MM.1S (cell line): ENCODE measurements around the gene ABHD17B.

Experiments
- DNase-seq: peaks from one replicate; pipeline ENCODE4 v3.0.0-alpha.2; 2015
- H2AFZ ChIP-seq: fragments of 300-600 bp; sonication (generic); 2 replicates; pipeline ENCODE4 v1.6.0; 2016; ENCODE audit warnings: antibody characterized with exemption, low read length
- H3F3A ChIP-seq: fragments of 300-600 bp; sonication (generic); 2 replicates; pipeline ENCODE4 v1.6.1; 2016; ENCODE audit warnings: mild to moderate bottlenecking, antibody characterized with exemption, low read length, moderate library complexity, mixed read lengths; ENCODE audit not compliant: insufficient read depth
- H3K27ac ChIP-seq: fragments of 300-600 bp; sonication (generic); 2 replicates; pipeline ENCODE4 v1.5.1; 2016; ENCODE audit warnings: mild to moderate bottlenecking, low read length
- H3K27me3 ChIP-seq: fragments of 300-600 bp; sonication (generic); replicated peaks from 2 replicates; pipeline ENCODE4 v1.6.0; 2016; ENCODE audit warnings: low read length; ENCODE audit not compliant: insufficient read depth
- H3K36me3 ChIP-seq: fragments of 300-600 bp; sonication (generic); replicated peaks from 2 replicates; pipeline ENCODE4 v1.6.1; 2016; ENCODE audit warnings: mild to moderate bottlenecking, low read length, mixed read lengths; ENCODE audit not compliant: insufficient read depth
- H3K4me1 ChIP-seq: fragments of 300-600 bp; sonication (generic); 2 replicates; pipeline ENCODE4 v1.6.1; 2016; ENCODE audit warnings: low read length, mixed read lengths
- H3K4me2 ChIP-seq: fragments of 300-600 bp; sonication (generic); 2 replicates; pipeline ENCODE4 v1.6.0; 2016; ENCODE audit warnings: low read depth, low read length
- H3K4me3 ChIP-seq: fragments of 300-600 bp; sonication (generic); 2 replicates; pipeline ENCODE4 v1.5.1; 2016; ENCODE audit warnings: low read length, mixed read lengths
- H3K79me2 ChIP-seq: fragments of 300-600 bp; sonication (generic); 2 replicates; pipeline ENCODE4 v1.6.1; 2016; ENCODE audit warnings: mixed run types, low read length, mixed read lengths
- H3K9ac ChIP-seq: fragments of 300-600 bp; sonication (generic); 2 replicates; pipeline ENCODE4 v1.6.1; 2016; ENCODE audit warnings: low read length, mixed read lengths
- H3K9me2 ChIP-seq: fragments of 300-600 bp; sonication (generic); replicated peaks from 2 replicates; pipeline ENCODE4 v1.6.1; 2016; ENCODE audit warnings: mild to moderate bottlenecking, low read length, mixed read lengths; ENCODE audit not compliant: insufficient read depth
- H3K9me3 ChIP-seq: fragments of 300-600 bp; sonication (generic); replicated peaks from 2 replicates; pipeline ENCODE4 v1.6.1; 2016; ENCODE audit warnings: mild to moderate bottlenecking, low read length, mixed read lengths; ENCODE audit not compliant: insufficient read depth
- H4K20me1 ChIP-seq: fragments of 300-600 bp; sonication (generic); 2 replicates; pipeline ENCODE4 v1.6.1; 2016; ENCODE audit warnings: mild to moderate bottlenecking, low read length, moderate library complexity, mixed read lengths; ENCODE audit not compliant: insufficient read depth
- EZH2 ChIP-seq: fragments of 300-600 bp; sonication (generic); optimal IDR thresholded peaks from 2 replicates; pipeline ENCODE3; 2017; ENCODE audit warnings: low read depth, mild to moderate bottlenecking, antibody characterized with exemption, low read length, mixed read lengths
- EZH2phosphoT487 ChIP-seq: fragments of 300-600 bp; sonication (generic); IDR thresholded peaks from 2 replicates; pipeline ENCODE4 v1.6.1; 2018; ENCODE audit warnings: antibody characterized with exemption, low read length
- TF ChIP-seq, protein P1 (sequence below): fragments of 300-600 bp; sonication (generic); IDR thresholded peaks from 2 replicates; pipeline ENCODE4 v1.5.1; 2016; ENCODE audit warnings: antibody characterized with exemption, low read length, mixed read lengths

The ABHD17B gene

GRCh38 chr9:71928806-71929205, 17.8 kb upstream of the ABHD17B start:
- no peak for DNase-seq
- Histone ChIP-seq H3K9me3 (no peaks in the 10 kb centered on the region), H3K4me3 (no peak overlapping the region), H3K36me3 (no peaks in the 10 kb centered on the region), H3K27ac (no peak overlapping the region), H2AFZ (no peak overlapping the region), H3F3A (no peaks in the 10 kb centered on the region), H4K20me1 (no peaks in the 10 kb centered on the region), H3K27me3 (no peaks in the 10 kb centered on the region), H3K9me2 (no peaks in the 10 kb centered on the region), H3K79me2 (peaks cover 60% of the 10 kb centered on the region), H3K4me1 (peaks cover 10% of the 10 kb centered on the region; the same call in 1 of the 2 replicates), H3K9ac (no peak overlapping the region), H3K4me2 (no peak overlapping the region)
- TF ChIP-seq, protein P1, sequence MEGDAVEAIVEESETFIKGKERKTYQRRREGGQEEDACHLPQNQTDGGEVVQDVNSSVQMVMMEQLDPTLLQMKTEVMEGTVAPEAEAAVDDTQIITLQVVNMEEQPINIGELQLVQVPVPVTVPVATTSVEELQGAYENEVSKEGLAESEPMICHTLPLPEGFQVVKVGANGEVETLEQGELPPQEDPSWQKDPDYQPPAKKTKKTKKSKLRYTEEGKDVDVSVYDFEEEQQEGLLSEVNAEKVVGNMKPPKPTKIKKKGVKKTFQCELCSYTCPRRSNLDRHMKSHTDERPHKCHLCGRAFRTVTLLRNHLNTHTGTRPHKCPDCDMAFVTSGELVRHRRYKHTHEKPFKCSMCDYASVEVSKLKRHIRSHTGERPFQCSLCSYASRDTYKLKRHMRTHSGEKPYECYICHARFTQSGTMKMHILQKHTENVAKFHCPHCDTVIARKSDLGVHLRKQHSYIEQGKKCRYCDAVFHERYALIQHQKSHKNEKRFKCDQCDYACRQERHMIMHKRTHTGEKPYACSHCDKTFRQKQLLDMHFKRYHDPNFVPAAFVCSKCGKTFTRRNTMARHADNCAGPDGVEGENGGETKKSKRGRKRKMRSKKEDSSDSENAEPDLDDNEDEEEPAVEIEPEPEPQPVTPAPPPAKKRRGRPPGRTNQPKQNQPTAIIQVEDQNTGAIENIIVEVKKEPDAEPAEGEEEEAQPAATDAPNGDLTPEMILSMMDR = no peak
- TF ChIP-seq EZH2phosphoT487 (no peak), EZH2 (no peak)

GRCh38 chr9:71928376-71928775, 17.4 kb upstream of the ABHD17B start:
- Histone ChIP-seq H4K20me1 (no peaks in the 10 kb centered on the region), H3K9me3 (no peaks in the 10 kb centered on the region), H3K27me3 (no peaks in the 10 kb centered on the region), H2AFZ (no peak overlapping the region), H3K27ac (no peak overlapping the region), H3K4me1 (peaks cover 10% of the 10 kb centered on the region; the same call in 1 of the 2 replicates), H3K9ac (no peak overlapping the region), H3K79me2 (peaks cover 61% of the 10 kb centered on the region), H3K9me2 (no peaks in the 10 kb centered on the region), H3F3A (no peaks in the 10 kb centered on the region), H3K4me2 (no peak overlapping the region), H3K36me3 (no peaks in the 10 kb centered on the region), H3K4me3 (no peak overlapping the region)
- TF ChIP-seq EZH2phosphoT487 (no peak), EZH2 (no peak)
- TF ChIP-seq, protein P1 = no peak
- no peak for DNase-seq

GRCh38 chr9:71925834-71926233, 14.8 kb upstream of the ABHD17B start:
- Histone ChIP-seq H3F3A (peaks cover 1% of the 10 kb centered on the region; the same call in 1 of the 2 replicates), H3K27me3 (no peaks in the 10 kb centered on the region), H3K4me2 (no peak overlapping the region), H3K36me3 (no peaks in the 10 kb centered on the region), H3K9ac (no peak overlapping the region), H2AFZ (no peak overlapping the region), H3K4me1 (peaks cover 18% of the 10 kb centered on the region), H3K9me3 (no peaks in the 10 kb centered on the region), H4K20me1 (no peaks in the 10 kb centered on the region), H3K4me3 (no peak overlapping the region), H3K9me2 (no peaks in the 10 kb centered on the region), H3K79me2 (peaks cover 70% of the 10 kb centered on the region), H3K27ac (no peak overlapping the region)
- no peak for DNase-seq
- TF ChIP-seq, protein P1 = no peak
- TF ChIP-seq EZH2 (no peak), EZH2phosphoT487 (no peak)
